H9 (cell line): ENCODE measurements around the gene TSC22D4. TPM values are rescaled to one million over a fixed set of nuclear protein-coding genes. Genes with fewer than 3 reads are reported as not detected.

Experiments
- DNase-seq: peaks from one replicate; pipeline ENCODE4 v3.0.0-alpha.2; 2017
- H2AFZ ChIP-seq: one replicate; pipeline ENCODE4 v1.6.1; 2013; ENCODE audit warnings: mild to moderate bottlenecking, low read length, control low read depth, moderate library complexity
- H2AK5ac ChIP-seq: 2 replicates; pipeline ENCODE4 v1.6.1; 2013; ENCODE audit warnings: low read length, control low read depth, mixed read lengths; ENCODE audit not compliant: insufficient read length
- H2BK120ac ChIP-seq: one replicate; pipeline ENCODE4 v1.6.1; 2013; ENCODE audit warnings: low read depth, mild to moderate bottlenecking, low read length, control low read depth, inconsistent platforms; ENCODE audit not compliant: poor library complexity, severe bottlenecking
- H2BK12ac ChIP-seq: 2 replicates; pipeline ENCODE4 v1.6.1; 2013; ENCODE audit warnings: low read length, control low read depth, mixed read lengths, low read depth; ENCODE audit not compliant: insufficient read length
- H2BK15ac ChIP-seq: 2 replicates; pipeline ENCODE4 v1.6.1; 2013; ENCODE audit warnings: low read depth, low read length, control low read depth
- H2BK20ac ChIP-seq: one replicate; pipeline ENCODE4 v1.6.1; 2013; ENCODE audit warnings: low read depth, mild to moderate bottlenecking, low read length, control low read depth, inconsistent platforms; ENCODE audit not compliant: poor library complexity, severe bottlenecking
- H2BK5ac ChIP-seq: 2 replicates; pipeline ENCODE4 v1.6.1; 2013; ENCODE audit warnings: low read length, control low read depth, mixed read lengths; ENCODE audit not compliant: insufficient read length
- H3K14ac ChIP-seq: 2 replicates; pipeline ENCODE4 v1.6.1; 2013; ENCODE audit warnings: low read length, control low read depth; ENCODE audit not compliant: insufficient read depth
- H3K18ac ChIP-seq: 2 replicates; pipeline ENCODE4 v1.6.1; 2013; ENCODE audit warnings: low read depth, mild to moderate bottlenecking, mixed read lengths, low read length, control low read depth; ENCODE audit not compliant: insufficient read length
- H3K23ac ChIP-seq: 2 replicates; pipeline ENCODE4 v1.6.1; 2013; ENCODE audit warnings: low read length, control low read depth, mixed read lengths, low read depth; ENCODE audit not compliant: insufficient read length
- H3K23me2 ChIP-seq: 2 replicates; pipeline ENCODE4 v1.6.1; 2013; ENCODE audit warnings: low read depth, mild to moderate bottlenecking, mixed read lengths, low read length, control low read depth; ENCODE audit not compliant: insufficient read length, poor library complexity, severe bottlenecking
- H3K27ac ChIP-seq: 2 replicates; pipeline ENCODE4 v1.5.1; 2013; ENCODE audit warnings: low read length, control low read depth, mixed read lengths, low read depth; ENCODE audit not compliant: insufficient read length
- H3K27me3 ChIP-seq: 2 replicates; pipeline ENCODE4 v1.6.1; 2013; ENCODE audit warnings: low read length, control low read depth, inconsistent platforms; ENCODE audit not compliant: insufficient read depth
- H3K4ac ChIP-seq: 2 replicates; pipeline ENCODE4 v1.6.1; 2013; ENCODE audit warnings: low read depth, mild to moderate bottlenecking, control low read depth, inconsistent platforms, low read length, moderate library complexity
- H3K4me1 ChIP-seq: 2 replicates; pipeline ENCODE4 v1.6.1; 2013; ENCODE audit warnings: low read length, control low read depth, inconsistent platforms; ENCODE audit not compliant: insufficient read depth
- H3K4me2 ChIP-seq: 2 replicates; pipeline ENCODE4 v1.6.1; 2013; ENCODE audit warnings: low read length, control low read depth, mixed read lengths; ENCODE audit not compliant: insufficient read length, insufficient read depth
- H3K56ac ChIP-seq: 2 replicates; pipeline ENCODE4 v1.6.1; 2013; ENCODE audit warnings: low read depth, mild to moderate bottlenecking, mixed read lengths, low read length, control low read depth; ENCODE audit not compliant: insufficient read length
- H3K79me1 ChIP-seq: 2 replicates; pipeline ENCODE4 v1.6.1; 2013; ENCODE audit warnings: low read depth, mild to moderate bottlenecking, moderate library complexity, low read length, control low read depth, inconsistent platforms; ENCODE audit not compliant: insufficient read depth, poor library complexity, severe bottlenecking
- H3K79me2 ChIP-seq: 2 replicates; pipeline ENCODE4 v1.6.1; 2013; ENCODE audit warnings: low read length, control low read depth, inconsistent platforms; ENCODE audit not compliant: insufficient read depth
- H3K9ac ChIP-seq: 2 replicates; pipeline ENCODE4 v1.6.1; 2013; ENCODE audit warnings: low read length, control low read depth, mixed read lengths; ENCODE audit not compliant: insufficient read length; ENCODE audit errors: extremely low read depth
- H3K9me3 ChIP-seq: one replicate; pipeline ENCODE4 v1.6.1; 2013; ENCODE audit warnings: low read depth, low read length, inconsistent platforms; ENCODE audit not compliant: control insufficient read depth
- H3T11ph ChIP-seq: one replicate; pipeline ENCODE4 v1.6.1; 2013; ENCODE audit warnings: mild to moderate bottlenecking, low read length, control low read depth, inconsistent platforms
- H4K20me1 ChIP-seq: one replicate; pipeline ENCODE4 v1.6.1; 2013; ENCODE audit not compliant: control insufficient read depth, insufficient read length, insufficient read depth
- H4K5ac ChIP-seq: 2 replicates; pipeline ENCODE4 v1.6.1; 2013; ENCODE audit warnings: low read depth, mild to moderate bottlenecking, mixed read lengths, low read length, control low read depth; ENCODE audit not compliant: insufficient read length
- H4K8ac ChIP-seq: replicated peaks from 2 replicates; pipeline ENCODE4 v1.6.1; 2013; ENCODE audit warnings: low read length, control low read depth, mixed read lengths, low read depth; ENCODE audit not compliant: insufficient read length
- H4K91ac ChIP-seq: 2 replicates; pipeline ENCODE4 v1.6.1; 2013; ENCODE audit warnings: low read depth, mild to moderate bottlenecking, moderate library complexity, mixed read lengths, low read length, control low read depth; ENCODE audit not compliant: insufficient read length
- H3K27ac Mint-ChIP-seq, 3 experiments: 2 replicates in 2 of 3; 3 replicates in 1 of 3; pipeline ENCODE4 v1.8.0; 2020 to 2021; ENCODE audit warnings: mixed read lengths in 3 of 3, mild to moderate bottlenecking in 1 of 3, moderate library complexity in 1 of 3
- H3K27me3 Mint-ChIP-seq: 2 replicates; pipeline ENCODE4 v1.8.0; 2021; ENCODE audit warnings: low read depth, mild to moderate bottlenecking, moderate library complexity, mixed read lengths
- H3K36me3 Mint-ChIP-seq, 3 experiments: 2 replicates in 2 of 3; 3 replicates in 1 of 3; pipeline ENCODE4 v1.8.0; 2020 to 2021; ENCODE audit warnings: low read depth in 3 of 3, mixed read lengths in 3 of 3; ENCODE audit not compliant: insufficient read depth in 1 of 3
- H3K4me1 Mint-ChIP-seq, 2 experiments: 2 replicates each; pipeline ENCODE4 v1.8.0; 2020; ENCODE audit warnings: mixed read lengths in 2 of 2
- H3K4me3 Mint-ChIP-seq, 2 experiments: 2 replicates in 1 of 2; 3 replicates in 1 of 2; pipeline ENCODE4 v1.8.0; 2020 to 2021; ENCODE audit warnings: mild to moderate bottlenecking in 2 of 2, mixed read lengths in 2 of 2, moderate library complexity in 1 of 2
- H3K9me3 Mint-ChIP-seq, 2 experiments: 2 replicates in 1 of 2; 3 replicates in 1 of 2; pipeline ENCODE4 v1.8.0; 2020; ENCODE audit warnings: mild to moderate bottlenecking in 2 of 2, mixed read lengths in 2 of 2, moderate library complexity in 1 of 2
- CTCF ChIP-seq: fragments of 200-600 bp; sonication (generic); conservative IDR thresholded peaks from 3 replicates; pipeline ENCODE4 v1.8.0; 2021; ENCODE audit warnings: antibody characterized with exemption, mild to moderate bottlenecking
- WGBS: extraction: QIAGEN DNeasy Blood & Tissue Kit; methylation state at CpG from one replicate; pipeline ENCODE4 v1.1.7; 2013; ENCODE audit warnings: missing lambda C conversion rate, low lambda C conversion rate, mixed read lengths; ENCODE audit not compliant: insufficient read length; ENCODE audit errors: extremely low coverage; 5-methylcytosine and 5-hydroxymethylcytosine counted together
- total RNA-seq: library from RNA; stranded (reverse); gene quantifications from 2 replicates; pipeline ENCODE4 v1.2.1, GENCODE V29; 2021

The TSC22D4 gene
- total RNA-seq, 1 experiment from 2014 or later = 17.5 TPM

GRCh38 chr7:100429637-100430492 is 49.1 kb downstream of the TSC22D4 start, which contains the start of gene MEPCE:
Gene MEPCE (plus strand): TSS chr7:100429831. CDS start chr7:100430019, 188 bp downstream.
- no CpG with 5 or more reads among the region's 95 CpGs for WGBS
- H3K79me2 ChIP-seq = no peaks in the 10 kb centered on the region; the same call in 1 of the 2 replicates
- H3K36me3 Mint-ChIP-seq = peaks cover 36 to 45% (median 36%) of the 10 kb centered on the region in 3 experiments

More at GRCh38 chr7:100429637-100430492, 49.1 kb downstream of the TSC22D4 start, which contains the start of gene MEPCE:
- H2BK120ac ChIP-seq = peak within 1 kb of the TSS; percentile 26
- peaks cover 25% of the 10 kb centered on the region for H3K27me3 Mint-ChIP-seq
- H3K4me1 Mint-ChIP-seq = peaks cover 41 to 42% of the 10 kb centered on the region in 2 experiments
- no peak within 1 kb of the TSS for H3K23ac ChIP-seq
- H4K8ac ChIP-seq = no peak within 1 kb of the TSS
- H3K4me3 Mint-ChIP-seq = peak within 1 kb of the TSS; percentile 95 to 98
- no peaks in the 10 kb centered on the region for H4K20me1 ChIP-seq
- H3K18ac ChIP-seq = peak within 1 kb of the TSS; percentile 97
- H3K9me3 Mint-ChIP-seq = peaks cover 4 to 14% of the 10 kb centered on the region in 2 experiments; a peak in 3 of 5 replicates
- H3K27ac ChIP-seq = peak within 1 kb of the TSS; percentile 68
- H3K14ac ChIP-seq = peak within 1 kb of the TSS; percentile 95
- no peak within 1 kb of the TSS for H2AK5ac ChIP-seq
- no peak within 1 kb of the TSS for H3T11ph ChIP-seq
- H3K27ac Mint-ChIP-seq = peak within 1 kb of the TSS; percentile 100
- no peak within 1 kb of the TSS for H4K5ac ChIP-seq
- no peak within 1 kb of the TSS for H2AFZ ChIP-seq
- H3K9me3 ChIP-seq = no peaks in the 10 kb centered on the region
- H3K56ac ChIP-seq = no peak within 1 kb of the TSS
- H3K4ac ChIP-seq = no peak within 1 kb of the TSS; the same call in 1 of the 2 replicates
- H4K91ac ChIP-seq = no peak within 1 kb of the TSS
- H2BK15ac ChIP-seq = no peak within 1 kb of the TSS
- no peak within 1 kb of the TSS for H2BK20ac ChIP-seq
- no peaks in the 10 kb centered on the region for H3K4me1 ChIP-seq
- H3K9ac ChIP-seq = peak within 1 kb of the TSS; percentile 86
- peaks cover 3% of the 10 kb centered on the region for H3K79me1 ChIP-seq
- H3K27me3 ChIP-seq = no peaks in the 10 kb centered on the region
- peak; percentile 94 for DNase-seq
- TF ChIP-seq CTCF = no peak
- H2BK12ac ChIP-seq = no peak within 1 kb of the TSS
- no peak within 1 kb of the TSS for H2BK5ac ChIP-seq
- H3K23me2 ChIP-seq = peaks cover 5% of the 10 kb centered on the region
- peak within 1 kb of the TSS; percentile 71 for H3K4me2 ChIP-seq
